ENCODE results near the gene ARHGEF11.

DNA sequence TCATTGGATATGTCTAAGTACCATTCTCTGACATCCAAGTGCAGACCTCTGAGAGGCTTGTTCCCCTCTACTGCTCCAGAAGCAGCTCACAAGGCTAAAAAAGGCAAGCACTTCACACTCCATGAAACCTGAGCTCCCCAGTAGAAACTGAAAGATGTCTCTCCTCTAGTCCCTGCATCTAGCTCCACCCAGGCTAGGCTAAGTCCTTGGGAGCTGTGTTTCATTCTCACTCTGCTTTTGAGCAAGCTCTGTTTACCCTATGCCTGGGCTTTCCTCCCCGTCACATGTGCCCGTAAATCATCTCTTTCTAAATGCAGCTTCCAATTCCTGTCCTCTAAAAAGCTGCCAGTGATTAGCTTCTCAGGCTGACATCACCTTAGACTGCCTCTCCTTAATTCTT, 86.1 kb downstream of the ARHGEF11 start:
- TF ChIP-seq CTCF (IDR thresholded peaks at IDR 0.05) (no peak), ZFX (IDR thresholded peaks at IDR 0.05; ENCODE audit: borderline replicate concordance) (no peak)

Data from 22Rv1 (cell line).